ENCODE data around the gene WDR33. TPM values are rescaled to one million over a fixed set of nuclear protein-coding genes. Genes with fewer than 3 reads are reported as not detected.

WDR33 gene
- total and polyA plus RNA-seq, 2 of the 13 experiments (the other 11 are each of a cell fraction or from before 2014, with no cell fraction given) = 54.9 to 78.2 TPM

- TF ChIP-seq FOXO4 (CRISPR knock-in tag; conservative IDR thresholded peaks at IDR 0.05) = peak; percentile 98; the same call in 1 of the 2 replicates
- TF ChIP-seq ISL2 (CRISPR knock-in tag; IDR thresholded peaks at IDR 0.05) = 0 out of 2 replicates have a peak, but pooled peaks have one; percentile 45
- TF ChIP-seq POLR2AphosphoS2 (IDR thresholded peaks at IDR 0.05; ENCODE audit: low read depth, low read length) = no peak
- TF ChIP-seq ZNF292 (CRISPR knock-in tag; IDR thresholded peaks at IDR 0.05; ENCODE audit: borderline replicate concordance, low read depth) = peak; percentile 74
- TF ChIP-seq ZSCAN25 (CRISPR knock-in tag; IDR thresholded peaks at IDR 0.05) = peak; percentile 86
- TF ChIP-seq ZNF263 (CRISPR knock-in tag; IDR thresholded peaks at IDR 0.05) = peak; percentile 77
- peak; percentile 57; the same call in 1 of the 2 replicates for TF ChIP-seq ZNF747 (CRISPR knock-in tag; IDR thresholded peaks at IDR 0.05; ENCODE audit: borderline replicate concordance)
- TF ChIP-seq ZBTB3 (CRISPR knock-in tag; IDR thresholded peaks at IDR 0.05; ENCODE audit: borderline replicate concordance, low read depth) = no peak; the same call in 1 of the 2 replicates
- TF ChIP-seq MXI1 (IDR thresholded peaks at IDR 0.05; ENCODE audit: borderline replicate concordance, low read depth, low read length) = peak; percentile 52; the same call in 1 of the 3 replicates
- TF ChIP-seq, protein P1, sequence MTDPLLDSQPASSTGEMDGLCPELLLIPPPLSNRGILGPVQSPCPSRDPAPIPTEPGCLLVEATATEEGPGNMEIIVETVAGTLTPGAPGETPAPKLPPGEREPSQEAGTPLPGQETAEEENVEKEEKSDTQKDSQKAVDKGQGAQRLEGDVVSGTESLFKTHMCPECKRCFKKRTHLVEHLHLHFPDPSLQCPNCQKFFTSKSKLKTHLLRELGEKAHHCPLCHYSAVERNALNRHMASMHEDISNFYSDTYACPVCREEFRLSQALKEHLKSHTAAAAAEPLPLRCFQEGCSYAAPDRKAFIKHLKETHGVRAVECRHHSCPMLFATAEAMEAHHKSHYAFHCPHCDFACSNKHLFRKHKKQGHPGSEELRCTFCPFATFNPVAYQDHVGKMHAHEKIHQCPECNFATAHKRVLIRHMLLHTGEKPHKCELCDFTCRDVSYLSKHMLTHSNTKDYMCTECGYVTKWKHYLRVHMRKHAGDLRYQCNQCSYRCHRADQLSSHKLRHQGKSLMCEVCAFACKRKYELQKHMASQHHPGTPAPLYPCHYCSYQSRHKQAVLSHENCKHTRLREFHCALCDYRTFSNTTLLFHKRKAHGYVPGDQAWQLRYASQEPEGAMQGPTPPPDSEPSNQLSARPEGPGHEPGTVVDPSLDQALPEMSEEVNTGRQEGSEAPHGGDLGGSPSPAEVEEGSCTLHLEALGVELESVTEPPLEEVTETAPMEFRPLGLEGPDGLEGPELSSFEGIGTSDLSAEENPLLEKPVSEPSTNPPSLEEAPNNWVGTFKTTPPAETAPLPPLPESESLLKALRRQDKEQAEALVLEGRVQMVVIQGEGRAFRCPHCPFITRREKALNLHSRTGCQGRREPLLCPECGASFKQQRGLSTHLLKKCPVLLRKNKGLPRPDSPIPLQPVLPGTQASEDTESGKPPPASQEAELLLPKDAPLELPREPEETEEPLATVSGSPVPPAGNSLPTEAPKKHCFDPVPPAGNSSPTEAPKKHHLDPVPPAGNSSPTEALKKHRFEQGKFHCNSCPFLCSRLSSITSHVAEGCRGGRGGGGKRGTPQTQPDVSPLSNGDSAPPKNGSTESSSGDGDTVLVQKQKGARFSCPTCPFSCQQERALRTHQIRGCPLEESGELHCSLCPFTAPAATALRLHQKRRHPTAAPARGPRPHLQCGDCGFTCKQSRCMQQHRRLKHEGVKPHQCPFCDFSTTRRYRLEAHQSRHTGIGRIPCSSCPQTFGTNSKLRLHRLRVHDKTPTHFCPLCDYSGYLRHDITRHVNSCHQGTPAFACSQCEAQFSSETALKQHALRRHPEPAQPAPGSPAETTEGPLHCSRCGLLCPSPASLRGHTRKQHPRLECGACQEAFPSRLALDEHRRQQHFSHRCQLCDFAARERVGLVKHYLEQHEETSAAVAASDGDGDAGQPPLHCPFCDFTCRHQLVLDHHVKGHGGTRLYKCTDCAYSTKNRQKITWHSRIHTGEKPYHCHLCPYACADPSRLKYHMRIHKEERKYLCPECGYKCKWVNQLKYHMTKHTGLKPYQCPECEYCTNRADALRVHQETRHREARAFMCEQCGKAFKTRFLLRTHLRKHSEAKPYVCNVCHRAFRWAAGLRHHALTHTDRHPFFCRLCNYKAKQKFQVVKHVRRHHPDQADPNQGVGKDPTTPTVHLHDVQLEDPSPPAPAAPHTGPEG (CRISPR knock-in tag; IDR thresholded peaks at IDR 0.05) = peak; percentile 72
- peak; percentile 42; the same call in 1 of the 2 replicates for TF ChIP-seq MZF1 (CRISPR knock-in tag; IDR thresholded peaks at IDR 0.05; ENCODE audit: borderline replicate concordance)
- TF ChIP-seq ZNF567 (CRISPR knock-in tag; IDR thresholded peaks at IDR 0.05; ENCODE audit: borderline replicate concordance) = no peak
- TF ChIP-seq ZNF350 (CRISPR knock-in tag; IDR thresholded peaks at IDR 0.05; ENCODE audit: borderline replicate concordance, low read depth) = 0 out of 2 replicates have a peak, but pooled peaks have one; percentile 48
- TF ChIP-seq CBFB (CRISPR knock-in tag; IDR thresholded peaks at IDR 0.05) = no peak; the same call in 1 of the 2 replicates
- TF ChIP-seq, protein P2, sequence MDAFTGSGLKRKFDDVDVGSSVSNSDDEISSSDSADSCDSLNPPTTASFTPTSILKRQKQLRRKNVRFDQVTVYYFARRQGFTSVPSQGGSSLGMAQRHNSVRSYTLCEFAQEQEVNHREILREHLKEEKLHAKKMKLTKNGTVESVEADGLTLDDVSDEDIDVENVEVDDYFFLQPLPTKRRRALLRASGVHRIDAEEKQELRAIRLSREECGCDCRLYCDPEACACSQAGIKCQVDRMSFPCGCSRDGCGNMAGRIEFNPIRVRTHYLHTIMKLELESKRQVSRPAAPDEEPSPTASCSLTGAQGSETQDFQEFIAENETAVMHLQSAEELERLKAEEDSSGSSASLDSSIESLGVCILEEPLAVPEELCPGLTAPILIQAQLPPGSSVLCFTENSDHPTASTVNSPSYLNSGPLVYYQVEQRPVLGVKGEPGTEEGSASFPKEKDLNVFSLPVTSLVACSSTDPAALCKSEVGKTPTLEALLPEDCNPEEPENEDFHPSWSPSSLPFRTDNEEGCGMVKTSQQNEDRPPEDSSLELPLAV (CRISPR knock-in tag; conservative IDR thresholded peaks at IDR 0.05; ENCODE audit: low read depth) = no peak
- peak; percentile 79; the same call in 1 of the 2 replicates for TF ChIP-seq ZNF343 (CRISPR knock-in tag; IDR thresholded peaks at IDR 0.05)
Observed at GRCh38 chr2:127701651-127702394, 109.1 kb downstream of the WDR33 start (continued).
